ENCODE data around the gene TSPAN31. TPM values are rescaled to one million over a fixed set of nuclear protein-coding genes. Genes with fewer than 3 reads are reported as not detected.

Gene TSPAN31
- total RNA-seq, 1 experiment from 2014 or later, result 20.3 TPM

- DNase-seq (no peak), ATAC-seq (no peak)
- Histone ChIP-seq H3F3A (ENCODE audit: low read length, unreplicated experiment) (no peaks in the 10 kb centered on the region), H3K4me2 (ENCODE audit: low read length) (peak overlapping the region; percentile 96), H3K9me3 (ENCODE audit: low read length) (no peaks in the 10 kb centered on the region), H2AFZ (ENCODE audit: low read length) (no peak overlapping the region; the same call in 1 of the 2 replicates), H3K36me3 (ENCODE audit: low read depth, low read length) (peaks cover 5% of the 10 kb centered on the region; the same call in 1 of the 2 replicates), H3K79me2 (ENCODE audit: low read length) (no peaks in the 10 kb centered on the region), H3K27ac (ENCODE audit: low read length) (no peak overlapping the region), H3K27me3 (ENCODE audit: low read length) (no peaks in the 10 kb centered on the region), H3K9ac (ENCODE audit: low read length) (no peak overlapping the region), H3K9me2 (replicated peaks; ENCODE audit: low read length) (no peaks in the 10 kb centered on the region), H3K4me1 (ENCODE audit: insufficient read depth, low read length) (peaks cover 37% of the 10 kb centered on the region), H3K4me3 (ENCODE audit: low read length) (0 out of 2 replicates have a peak overlapping the region, but pooled peaks have one; percentile 79), H4K20me1 (ENCODE audit: low read length) (no peaks in the 10 kb centered on the region)
- ChIA-PET POLR2A (ENCODE audit: unreplicated experiment) (no interaction called here), CTCF (no interaction called here)
- BruUV-seq (replicated peaks), result no TSS peak
- TF ChIP-seq EZH2phosphoT487 (IDR thresholded peaks at IDR 0.05; ENCODE audit: borderline replicate concordance, low read length) (no peak), EZH2 (IDR thresholded peaks at IDR 0.05; ENCODE audit: low read length, unreplicated experiment) (no peak)
- TF ChIP-seq, protein P1, sequence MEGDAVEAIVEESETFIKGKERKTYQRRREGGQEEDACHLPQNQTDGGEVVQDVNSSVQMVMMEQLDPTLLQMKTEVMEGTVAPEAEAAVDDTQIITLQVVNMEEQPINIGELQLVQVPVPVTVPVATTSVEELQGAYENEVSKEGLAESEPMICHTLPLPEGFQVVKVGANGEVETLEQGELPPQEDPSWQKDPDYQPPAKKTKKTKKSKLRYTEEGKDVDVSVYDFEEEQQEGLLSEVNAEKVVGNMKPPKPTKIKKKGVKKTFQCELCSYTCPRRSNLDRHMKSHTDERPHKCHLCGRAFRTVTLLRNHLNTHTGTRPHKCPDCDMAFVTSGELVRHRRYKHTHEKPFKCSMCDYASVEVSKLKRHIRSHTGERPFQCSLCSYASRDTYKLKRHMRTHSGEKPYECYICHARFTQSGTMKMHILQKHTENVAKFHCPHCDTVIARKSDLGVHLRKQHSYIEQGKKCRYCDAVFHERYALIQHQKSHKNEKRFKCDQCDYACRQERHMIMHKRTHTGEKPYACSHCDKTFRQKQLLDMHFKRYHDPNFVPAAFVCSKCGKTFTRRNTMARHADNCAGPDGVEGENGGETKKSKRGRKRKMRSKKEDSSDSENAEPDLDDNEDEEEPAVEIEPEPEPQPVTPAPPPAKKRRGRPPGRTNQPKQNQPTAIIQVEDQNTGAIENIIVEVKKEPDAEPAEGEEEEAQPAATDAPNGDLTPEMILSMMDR (conservative IDR thresholded peaks at IDR 0.05; ENCODE audit: low read depth, low read length), result no peak
- intact Hi-C loops (cut with micrococcal nuclease), result no loop called here
Observed at GRCh38 chr12:57763881-57764661, 19.2 kb downstream of the TSPAN31 start.

GRCh38 chr12:57764662-57765002 lies 19.8 kb downstream of the TSPAN31 start:
- Histone ChIP-seq H3K36me3 (ENCODE audit: low read depth, low read length) (peaks cover 7% of the 10 kb centered on the region; the same call in 1 of the 2 replicates), H3F3A (ENCODE audit: low read length, unreplicated experiment) (no peaks in the 10 kb centered on the region), H3K79me2 (ENCODE audit: low read length) (no peaks in the 10 kb centered on the region; the same call in 1 of the 2 replicates), H3K9me2 (replicated peaks; ENCODE audit: low read length) (no peaks in the 10 kb centered on the region), H2AFZ (ENCODE audit: low read length) (peak overlapping the region; percentile 95), H3K4me1 (ENCODE audit: insufficient read depth, low read length) (peaks cover 37% of the 10 kb centered on the region), H3K4me2 (ENCODE audit: low read length) (peak overlapping the region; percentile 96), H3K27ac (ENCODE audit: low read length) (0 out of 2 replicates have a peak overlapping the region, but pooled peaks have one; percentile 5), H3K27me3 (ENCODE audit: low read length) (no peaks in the 10 kb centered on the region), H4K20me1 (ENCODE audit: low read length) (no peaks in the 10 kb centered on the region), H3K4me3 (ENCODE audit: low read length) (peak overlapping the region; percentile 79), H3K9me3 (ENCODE audit: low read length) (no peaks in the 10 kb centered on the region), H3K9ac (ENCODE audit: low read length) (peak overlapping the region; percentile 53)
- intact Hi-C loops (cut with micrococcal nuclease), result no loop called here
- ChIA-PET POLR2A (ENCODE audit: unreplicated experiment) (no interaction called here), CTCF (no interaction called here)
- BruUV-seq (replicated peaks), result no TSS peak
- DNase-seq (peak; percentile 25), ATAC-seq (peak; percentile 6; the same call in 1 of the 2 replicates)
- no peak for TF ChIP-seq EZH2phosphoT487 (IDR thresholded peaks at IDR 0.05; ENCODE audit: borderline replicate concordance, low read length)
- no peak for TF ChIP-seq EZH2 (IDR thresholded peaks at IDR 0.05; ENCODE audit: low read length, unreplicated experiment)
- TF ChIP-seq, protein P1 (conservative IDR thresholded peaks at IDR 0.05; ENCODE audit: low read depth, low read length), result no peak

All from PC-3 (cell line).